GM18951 (cell line): ENCODE results near the gene PAK1IP1.
"Not testable (repeated sequence)": the region's sequence is repeated elsewhere in the genome, so short reads cannot be mapped to it uniquely, and the experiment has no call there.

Experiments used
- POLR2A ChIP-seq: IDR thresholded peaks from 4 replicates; pipeline ENCODE4 v1.6.1; 2011; ENCODE audit warnings: mild to moderate bottlenecking; ENCODE audit not compliant: insufficient read length, insufficient read depth; ENCODE audit errors: extremely low read depth
- in situ Hi-C: fragments of 300-500 bp; cut with MboI; formaldehyde crosslinking; loops from one replicate; pipeline ENCODE4 v1.12.0; 2022; ENCODE audit warnings: low sequenced_read_pairs, mixed read lengths, inconsistent platforms; ENCODE audit not compliant: unreplicated experiment

PAK1IP1 gene, protein sequence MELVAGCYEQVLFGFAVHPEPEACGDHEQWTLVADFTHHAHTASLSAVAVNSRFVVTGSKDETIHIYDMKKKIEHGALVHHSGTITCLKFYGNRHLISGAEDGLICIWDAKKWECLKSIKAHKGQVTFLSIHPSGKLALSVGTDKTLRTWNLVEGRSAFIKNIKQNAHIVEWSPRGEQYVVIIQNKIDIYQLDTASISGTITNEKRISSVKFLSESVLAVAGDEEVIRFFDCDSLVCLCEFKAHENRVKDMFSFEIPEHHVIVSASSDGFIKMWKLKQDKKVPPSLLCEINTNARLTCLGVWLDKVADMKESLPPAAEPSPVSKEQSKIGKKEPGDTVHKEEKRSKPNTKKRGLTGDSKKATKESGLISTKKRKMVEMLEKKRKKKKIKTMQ

DNA sequence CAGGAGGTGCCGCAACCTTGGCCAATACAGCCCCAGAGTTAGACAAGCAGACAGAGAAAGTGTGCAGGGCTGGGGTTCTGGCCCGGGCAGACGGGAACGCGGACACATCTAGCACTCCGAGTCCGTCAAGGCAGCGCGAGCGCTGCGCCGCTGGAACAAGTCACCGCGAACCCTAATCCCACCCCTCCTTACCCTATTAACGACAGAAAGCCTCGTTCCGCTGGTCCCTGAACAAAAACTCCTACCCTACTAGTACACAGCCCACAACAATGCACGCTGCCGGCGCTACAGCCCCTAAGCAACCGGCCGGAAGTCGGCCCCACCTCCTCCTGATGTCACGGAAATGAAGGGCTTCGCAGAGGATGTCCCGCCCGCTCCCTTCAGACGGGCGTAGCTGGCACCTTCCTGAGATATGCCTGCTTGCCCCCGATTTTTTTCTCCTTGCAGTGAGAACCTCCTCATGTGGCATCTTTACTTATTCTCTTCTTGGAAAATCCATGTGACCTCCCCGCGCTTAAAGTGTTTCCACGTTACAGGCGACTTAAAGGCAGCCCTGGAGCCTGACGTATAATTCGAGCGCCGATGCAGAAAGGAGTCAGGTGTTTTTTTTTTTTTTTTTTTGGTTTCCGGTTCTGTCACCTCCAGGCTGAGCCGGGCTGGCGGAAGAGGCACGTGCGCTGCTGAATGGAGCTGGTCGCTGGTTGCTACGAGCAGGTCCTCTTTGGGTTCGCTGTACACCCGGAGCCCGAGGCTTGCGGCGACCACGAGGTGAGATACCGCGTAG lies at the start of gene PAK1IP1, which contains the start of gene C6orf52:
PAK1IP1 (plus strand) TSS at position 671 of the 784 bp plus-strand sequence; CDS start at position 685, 14 bp downstream.
C6orf52 (minus strand) TSS at position 315 of the 784 bp plus-strand sequence. CDS start 7,066 bp downstream, outside the sequence.
- in situ Hi-C loops: no loop called here
- TF ChIP-seq POLR2A: peak; percentile 91

- in situ Hi-C loops: no loop called here
- no peak for TF ChIP-seq POLR2A
Measured at GRCh38 chr6:10655508-10656055, 39.2 kb upstream of the PAK1IP1 start.

GRCh38 chr6:10658910-10659698 lies 35.7 kb upstream of the PAK1IP1 start:
- no peak for TF ChIP-seq POLR2A

GRCh38 chr6:10659699-10660348 lies 34.9 kb upstream of the PAK1IP1 start:
- no peak for TF ChIP-seq POLR2A
- in situ Hi-C loops: no loop called here

More at GRCh38 chr6:10658910-10659698, 35.7 kb upstream of the PAK1IP1 start:
- in situ Hi-C loops: no loop called here

DNA sequence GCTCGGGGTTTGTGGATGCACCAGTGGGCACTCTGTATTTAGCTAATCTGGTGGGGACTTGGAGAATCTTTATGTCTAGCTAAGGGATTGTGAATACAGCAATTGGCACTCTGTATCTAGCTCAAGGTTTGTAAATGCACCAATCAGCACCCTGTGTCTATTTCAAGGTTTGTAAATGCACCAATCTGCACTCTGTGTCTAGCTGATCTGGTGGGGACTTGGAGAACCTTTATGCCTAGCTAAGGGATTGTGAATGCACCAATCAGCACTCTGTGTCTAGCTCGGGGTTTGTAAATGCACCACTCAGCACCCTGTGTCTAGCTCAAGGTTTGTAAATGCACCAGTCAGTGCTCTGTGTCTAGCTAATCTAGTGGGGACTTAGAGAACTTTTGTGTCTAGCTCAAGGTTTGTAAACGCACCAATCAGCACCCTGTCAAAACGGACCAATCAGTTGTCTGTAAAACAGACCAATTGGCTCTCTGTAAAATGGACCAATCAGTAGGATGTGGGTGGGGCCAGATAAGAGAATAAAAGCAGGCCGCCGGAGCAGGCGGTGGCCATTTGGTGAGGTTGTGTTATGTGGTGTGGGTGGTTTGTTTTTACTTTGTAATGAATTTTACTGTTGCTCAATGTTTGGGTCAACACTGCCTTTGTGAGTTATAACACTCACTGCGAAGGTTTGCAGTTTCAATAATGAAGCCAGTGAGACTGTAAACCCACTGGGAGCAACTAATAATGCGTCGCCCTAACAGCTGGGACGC lies 34.2 kb upstream of the PAK1IP1 start:
- in situ Hi-C loops: not testable (repeated sequence)

GRCh38 chr6:10662207-10662606 lies 32.6 kb upstream of the PAK1IP1 start:
- in situ Hi-C loops: no loop called here

DNA sequence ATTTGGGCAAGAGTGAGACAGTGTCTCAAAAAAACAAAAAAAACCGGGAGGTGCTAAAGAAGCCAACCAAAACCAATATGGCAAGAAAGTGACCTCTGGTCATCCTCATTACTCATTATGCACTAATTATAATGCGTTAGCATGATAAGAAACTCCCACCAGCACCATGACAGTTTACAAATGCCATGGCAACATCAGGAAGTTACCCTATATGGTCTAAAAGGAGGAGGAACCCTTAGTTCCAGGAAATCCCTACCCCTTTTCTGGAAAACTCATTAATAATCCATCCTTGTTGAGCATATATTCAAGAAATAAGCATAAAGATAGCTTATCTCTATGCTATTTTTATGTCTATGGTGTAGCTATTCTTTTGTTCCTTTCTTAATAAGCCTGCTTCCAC lies 32.0 kb upstream of the PAK1IP1 start:
- in situ Hi-C loops: no loop called here
- TF ChIP-seq POLR2A: no peak

More at GRCh38 chr6:10662207-10662606, 32.6 kb upstream of the PAK1IP1 start:
- TF ChIP-seq POLR2A: no peak

DNA sequence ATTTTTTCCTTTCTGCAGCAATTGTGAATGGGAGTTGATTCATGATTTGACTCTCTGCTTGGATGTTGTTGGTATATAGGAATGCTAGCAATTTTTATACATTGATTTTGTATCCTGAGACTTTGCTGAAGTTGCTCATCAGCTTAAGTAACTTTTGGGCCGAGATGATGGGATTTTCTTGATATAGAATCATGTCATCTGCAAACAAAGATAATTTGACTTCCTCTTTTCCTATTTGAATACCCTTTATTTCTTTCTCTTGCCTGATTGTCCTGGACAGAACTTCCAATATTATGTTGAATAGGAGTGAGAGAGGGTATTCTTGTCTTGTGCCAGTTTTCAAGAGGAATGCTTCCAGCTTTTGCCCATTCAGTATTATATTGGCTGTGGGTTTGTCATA lies 29.2 kb upstream of the PAK1IP1 start:
- in situ Hi-C loops: not testable (repeated sequence)

GRCh38 chr6:10668126-10668917 lies 26.4 kb upstream of the PAK1IP1 start:
- in situ Hi-C loops: no loop called here
- no peak for TF ChIP-seq POLR2A

DNA sequence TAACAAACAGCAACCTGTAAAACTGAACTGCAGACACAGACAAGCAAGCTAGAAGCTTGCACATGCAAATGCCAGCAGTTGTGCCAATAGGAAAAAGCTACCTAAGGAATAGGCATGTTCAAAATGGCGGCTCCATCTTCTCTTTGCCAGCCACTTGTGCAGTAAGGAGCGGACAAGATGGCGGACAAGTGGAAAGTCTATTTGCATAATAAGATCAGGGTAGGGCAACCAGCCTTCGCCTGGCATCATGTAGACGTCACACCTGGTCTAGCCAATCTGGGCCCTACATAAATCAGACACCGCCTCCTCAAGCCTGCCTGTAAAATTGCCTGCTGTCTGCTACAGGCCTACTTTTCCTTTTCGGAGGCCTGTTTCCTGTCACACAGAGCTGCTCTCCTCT lies 18.4 kb upstream of the PAK1IP1 start:
- in situ Hi-C loops: no loop called here
- no peak for TF ChIP-seq POLR2A

- no peak for TF ChIP-seq POLR2A
- in situ Hi-C loops: no loop called here
Measured at GRCh38 chr6:10678456-10678855, 16.3 kb upstream of the PAK1IP1 start.
